Islet precursor cell (in vitro differentiated cells): ENCODE results near the gene NYNRIN.

ENCODE experiments used
- DNase-seq: peaks from one replicate; pipeline ENCODE4 v3.0.0-alpha.2; 2018

The NYNRIN gene

GRCh38 chr14:24463017-24463883 is 64.4 kb downstream of the NYNRIN start:
- DNase-seq, result no peak

GRCh38 chr14:24463884-24464785 is 65.3 kb downstream of the NYNRIN start:
- DNase-seq, result no peak

GRCh38 chr14:24465368-24465767 is 66.6 kb downstream of the NYNRIN start:
- DNase-seq, result no peak

GRCh38 chr14:24465805-24466204 is 67.0 kb downstream of the NYNRIN start:
- DNase-seq, result no peak
